Stimulated activated naive B cell treated with anti-CD40 and anti-IgM and Interleukin-4, amounts not matched to agents 10 μg/mL and 1 μg/mL and 100 μg/mL, for 72 hours (primary cell): ENCODE measurements around the gene KDM1A.
A peak's percentile ranks its signal among the peaks of the same experiment; 100 is the strongest.

Source experiments
- ATAC-seq, 2 donors: fragments of 150-1000 bp; cut with Tn5 transposase; replicated peaks; 2 replicates each; pipeline ENCODE4 v1.10.0; 2021; ENCODE audit warnings: moderate library complexity in 1 of 2
- DNase-seq: peaks from one replicate; pipeline ENCODE4 v3.0.0; 2021
- H3K27ac Mint-ChIP-seq: one replicate; pipeline ENCODE4 v1.8.0; 2022; ENCODE audit warnings: mild to moderate bottlenecking, mixed read lengths
- H3K27me3 Mint-ChIP-seq, 2 donors: one replicate each; pipeline ENCODE4 v1.8.0; 2022; ENCODE audit warnings: mixed read lengths in 2 of 2
- H3K36me3 Mint-ChIP-seq, 2 donors: one replicate each; pipeline ENCODE4 v1.8.0; 2022; ENCODE audit warnings: mixed read lengths in 2 of 2, mild to moderate bottlenecking in 1 of 2
- H3K4me1 Mint-ChIP-seq, 2 donors: one replicate each; pipeline ENCODE4 v1.8.0; 2022; ENCODE audit warnings: mixed read lengths in 2 of 2, mild to moderate bottlenecking in 1 of 2
- H3K4me3 Mint-ChIP-seq, 2 donors: one replicate each; pipeline ENCODE4 v1.8.0; 2022; ENCODE audit warnings: mild to moderate bottlenecking in 2 of 2, mixed read lengths in 2 of 2, moderate library complexity in 1 of 2
- H3K9me3 Mint-ChIP-seq, 2 donors: one replicate each; pipeline ENCODE4 v1.8.0; 2022; ENCODE audit warnings: mixed read lengths in 2 of 2, mild to moderate bottlenecking in 1 of 2

The KDM1A gene

GRCh38 chr1:23099171-23099536 is 79.9 kb downstream of the KDM1A start:
- Mint-ChIP-seq H3K36me3 (peaks cover 7 to 13% of the 10 kb centered on the region in 2 donors), H3K9me3 (no peaks in the 10 kb centered on the region), H3K4me1 (peaks cover 19 to 38% of the 10 kb centered on the region in 2 donors), H3K27me3 (no peaks in the 10 kb centered on the region), H3K27ac (no peak overlapping the region), H3K4me3 (no peak overlapping the region)
- ATAC-seq (no peak), DNase-seq (no peak)

- Mint-ChIP-seq H3K9me3 (no peaks in the 10 kb centered on the region), H3K4me3 (no peak overlapping the region), H3K27me3 (no peaks in the 10 kb centered on the region), H3K4me1 (peaks cover 19 to 38% of the 10 kb centered on the region in 2 donors), H3K27ac (peak overlapping the region; percentile 7), H3K36me3 (peaks cover 6 to 13% of the 10 kb centered on the region in 2 donors)
- DNase-seq (no peak), ATAC-seq (peak; percentile 69 to 74)
These were observed 80.9 kb downstream of the KDM1A start for GRCh38 chr1:23100074-23100748.

GRCh38 chr1:23101101-23101827 is 82.0 kb downstream of the KDM1A start:
- Mint-ChIP-seq H3K27me3 (no peaks in the 10 kb centered on the region), H3K27ac (no peak overlapping the region), H3K4me1 (peaks cover 19 to 38% of the 10 kb centered on the region in 2 donors), H3K36me3 (peaks cover 6 to 9% of the 10 kb centered on the region in 2 donors), H3K4me3 (no peak overlapping the region), H3K9me3 (no peaks in the 10 kb centered on the region)
- ATAC-seq (no peak), DNase-seq (no peak)

GRCh38 chr1:23101887-23102286 is 82.6 kb downstream of the KDM1A start:
- ATAC-seq (no peak), DNase-seq (no peak)
- Mint-ChIP-seq H3K27me3 (no peaks in the 10 kb centered on the region), H3K4me3 (no peak overlapping the region), H3K36me3 (peaks cover 10 to 13% of the 10 kb centered on the region in 2 donors), H3K9me3 (no peaks in the 10 kb centered on the region), H3K4me1 (peaks cover 19 to 38% of the 10 kb centered on the region in 2 donors), H3K27ac (no peak overlapping the region)

GRCh38 chr1:23102289-23102688 is 83.0 kb downstream of the KDM1A start:
- no peak for DNase-seq
- H3K9me3 Mint-ChIP-seq: no peaks in the 10 kb centered on the region
- peaks cover 12 to 15% of the 10 kb centered on the region in 2 donors for H3K36me3 Mint-ChIP-seq
- no peak overlapping the region for H3K27ac Mint-ChIP-seq
- H3K27me3 Mint-ChIP-seq: no peaks in the 10 kb centered on the region
- no peak overlapping the region for H3K4me3 Mint-ChIP-seq
- no peak for ATAC-seq
- peaks cover 19 to 38% of the 10 kb centered on the region in 2 donors for H3K4me1 Mint-ChIP-seq

GRCh38 chr1:23103001-23103889 is 84.0 kb downstream of the KDM1A start:
- no peaks in the 10 kb centered on the region for H3K27me3 Mint-ChIP-seq
- DNase-seq (no peak), ATAC-seq (peak; percentile 84 to 87)
- no peak overlapping the region for H3K4me3 Mint-ChIP-seq
- peaks cover 18 to 22% of the 10 kb centered on the region in 2 donors for H3K36me3 Mint-ChIP-seq
- no peaks in the 10 kb centered on the region for H3K9me3 Mint-ChIP-seq
- H3K27ac Mint-ChIP-seq: no peak overlapping the region
- peaks cover 19 to 35% of the 10 kb centered on the region in 2 donors for H3K4me1 Mint-ChIP-seq

GRCh38 chr1:23108918-23109533 is 89.8 kb downstream of the KDM1A start:
- Mint-ChIP-seq H3K4me3 (no peak overlapping the region), H3K27ac (no peak overlapping the region), H3K4me1 (peaks cover 19 to 30% of the 10 kb centered on the region in 2 donors), H3K9me3 (no peaks in the 10 kb centered on the region), H3K36me3 (peaks cover 16 to 21% of the 10 kb centered on the region in 2 donors), H3K27me3 (no peaks in the 10 kb centered on the region)
- DNase-seq (no peak), ATAC-seq (no peak)

- no peak overlapping the region for H3K4me3 Mint-ChIP-seq
- H3K27ac Mint-ChIP-seq: no peak overlapping the region
- peaks cover 21 to 44% of the 10 kb centered on the region in 2 donors for H3K4me1 Mint-ChIP-seq
These were observed 91.1 kb downstream of the KDM1A start for GRCh38 chr1:23110391-23110790.

GRCh38 chr1:23111600-23112535 is 92.6 kb downstream of the KDM1A start:
- Mint-ChIP-seq H3K9me3 (no peaks in the 10 kb centered on the region), H3K27me3 (no peaks in the 10 kb centered on the region), H3K4me1 (peaks cover 21 to 49% of the 10 kb centered on the region in 2 donors), H3K27ac (peak overlapping the region; percentile 48), H3K36me3 (peaks cover 13 to 17% of the 10 kb centered on the region in 2 donors), H3K4me3 (no peak overlapping the region)
- ATAC-seq (no peak), DNase-seq (no peak)

More at GRCh38 chr1:23110391-23110790, 91.1 kb downstream of the KDM1A start:
- DNase-seq: no peak
- H3K36me3 Mint-ChIP-seq: peaks cover 16 to 21% of the 10 kb centered on the region in 2 donors
- H3K27me3 Mint-ChIP-seq: no peaks in the 10 kb centered on the region
- no peak for ATAC-seq
- H3K9me3 Mint-ChIP-seq: no peaks in the 10 kb centered on the region

- Mint-ChIP-seq H3K9me3 (no peaks in the 10 kb centered on the region), H3K27me3 (no peaks in the 10 kb centered on the region), H3K36me3 (no peaks in the 10 kb centered on the region), H3K27ac (peak overlapping the region; percentile 80), H3K4me3 (peak overlapping the region in 1 of 2 donors; percentile 12), H3K4me1 (peaks cover 22 to 55% of the 10 kb centered on the region in 2 donors)
- ATAC-seq: peak; percentile 70 to 71
- DNase-seq: no peak
These were observed 95.3 kb downstream of the KDM1A start for GRCh38 chr1:23114424-23115079.

- H3K27ac Mint-ChIP-seq: peak overlapping the region; percentile 6
- H3K4me1 Mint-ChIP-seq: peaks cover 24 to 60% of the 10 kb centered on the region in 2 donors
- no peak for DNase-seq
- H3K27me3 Mint-ChIP-seq: no peaks in the 10 kb centered on the region
- no peak for ATAC-seq
- no peaks in the 10 kb centered on the region for H3K36me3 Mint-ChIP-seq
- H3K9me3 Mint-ChIP-seq: no peaks in the 10 kb centered on the region
- no peak overlapping the region for H3K4me3 Mint-ChIP-seq
These were observed 97.1 kb downstream of the KDM1A start for GRCh38 chr1:23116216-23116836.

- H3K4me1 Mint-ChIP-seq: peaks cover 17 to 52% of the 10 kb centered on the region in 2 donors
- H3K4me3 Mint-ChIP-seq: no peak overlapping the region
- H3K9me3 Mint-ChIP-seq: no peaks in the 10 kb centered on the region
- H3K36me3 Mint-ChIP-seq: no peaks in the 10 kb centered on the region
- H3K27me3 Mint-ChIP-seq: no peaks in the 10 kb centered on the region
- DNase-seq (no peak), ATAC-seq (no peak)
- H3K27ac Mint-ChIP-seq: no peak overlapping the region
These were observed 97.8 kb downstream of the KDM1A start for GRCh38 chr1:23116921-23117699.
